ENCODE measurements around the gene RHOG. TPM values are rescaled to one million over a fixed set of nuclear protein-coding genes. Genes with fewer than 3 reads are reported as not detected.

Gene RHOG
- total and polyA plus RNA-seq, 9 of the 15 experiments (the other 6 are each of a cell fraction or from before 2014, with no cell fraction given): 22.6 to 162 (median 80.3) TPM

DNA sequence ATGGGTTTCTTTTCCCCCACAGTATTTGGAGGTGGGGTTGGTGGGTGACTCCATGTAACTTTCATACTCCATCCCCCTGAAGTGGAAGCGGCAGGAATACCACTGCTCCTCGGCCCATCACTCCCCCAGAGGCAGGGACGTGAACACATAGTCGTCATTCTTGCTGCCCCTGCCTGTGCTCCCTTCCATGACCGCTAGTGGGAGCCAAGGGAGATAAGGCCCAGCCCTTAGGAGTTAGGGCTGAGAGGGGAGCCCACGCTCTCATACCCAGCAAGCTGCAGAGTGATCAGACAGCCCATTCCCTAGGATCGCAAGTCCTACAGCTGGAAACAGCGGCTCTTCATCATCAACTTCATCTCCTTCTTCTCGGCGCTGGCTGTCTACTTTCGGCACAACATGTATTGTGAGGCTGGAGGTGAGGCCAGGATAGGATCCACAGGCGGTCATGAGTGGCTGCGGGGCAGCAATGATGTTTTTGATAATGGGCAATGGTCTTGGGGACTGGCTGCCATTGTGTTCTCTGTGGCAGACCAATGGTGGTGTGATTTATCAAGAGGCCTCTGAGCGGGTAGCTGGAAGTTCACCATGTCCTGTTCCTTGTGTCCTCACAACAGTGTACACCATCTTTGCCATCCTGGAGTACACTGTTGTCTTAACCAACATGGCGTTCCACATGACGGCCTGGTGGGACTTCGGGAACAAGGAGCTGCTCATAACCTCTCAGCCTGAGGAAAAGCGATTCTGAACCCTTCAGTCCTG lies 15.9 kb downstream of the RHOG start (continued):
- TF ChIP-seq MTF1 (CRISPR knock-in tag; IDR thresholded peaks at IDR 0.05; ENCODE audit: borderline replicate concordance) (no peak), RBM25 (IDR thresholded peaks at IDR 0.05; ENCODE audit: low read depth, low read length, severe bottlenecking) (no peak), ZNF444 (CRISPR knock-in tag; IDR thresholded peaks at IDR 0.05) (no peak), ATF7 (IDR thresholded peaks at IDR 0.05) (peak; percentile 88), ZNF561 (CRISPR knock-in tag; conservative IDR thresholded peaks at IDR 0.05) (no peak), ZNF668 (CRISPR knock-in tag; IDR thresholded peaks at IDR 0.05) (no peak), ZNF354B (CRISPR knock-in tag; IDR thresholded peaks at IDR 0.05) (no peak), SIN3B (IDR thresholded peaks at IDR 0.05; ENCODE audit: low read depth) (no peak), RHOXF2B (CRISPR knock-in tag; conservative IDR thresholded peaks at IDR 0.05) (no peak), DPF2 (IDR thresholded peaks at IDR 0.05) (0 out of 2 replicates have a peak, but pooled peaks have one; percentile 22), BDP1 (IDR thresholded peaks at IDR 0.05; ENCODE audit: insufficient read depth, insufficient read length) (no peak), ZNF445 (CRISPR knock-in tag; IDR thresholded peaks at IDR 0.05; ENCODE audit: low read depth) (no peak), ZNF75A (CRISPR knock-in tag; IDR thresholded peaks at IDR 0.05) (no peak)
- TF ChIP-seq, protein P1, sequence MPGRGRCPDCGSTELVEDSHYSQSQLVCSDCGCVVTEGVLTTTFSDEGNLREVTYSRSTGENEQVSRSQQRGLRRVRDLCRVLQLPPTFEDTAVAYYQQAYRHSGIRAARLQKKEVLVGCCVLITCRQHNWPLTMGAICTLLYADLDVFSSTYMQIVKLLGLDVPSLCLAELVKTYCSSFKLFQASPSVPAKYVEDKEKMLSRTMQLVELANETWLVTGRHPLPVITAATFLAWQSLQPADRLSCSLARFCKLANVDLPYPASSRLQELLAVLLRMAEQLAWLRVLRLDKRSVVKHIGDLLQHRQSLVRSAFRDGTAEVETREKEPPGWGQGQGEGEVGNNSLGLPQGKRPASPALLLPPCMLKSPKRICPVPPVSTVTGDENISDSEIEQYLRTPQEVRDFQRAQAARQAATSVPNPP (IDR thresholded peaks at IDR 0.05; ENCODE audit: borderline replicate concordance, insufficient read depth, insufficient read length): no peak
- TF ChIP-seq, protein P2, sequence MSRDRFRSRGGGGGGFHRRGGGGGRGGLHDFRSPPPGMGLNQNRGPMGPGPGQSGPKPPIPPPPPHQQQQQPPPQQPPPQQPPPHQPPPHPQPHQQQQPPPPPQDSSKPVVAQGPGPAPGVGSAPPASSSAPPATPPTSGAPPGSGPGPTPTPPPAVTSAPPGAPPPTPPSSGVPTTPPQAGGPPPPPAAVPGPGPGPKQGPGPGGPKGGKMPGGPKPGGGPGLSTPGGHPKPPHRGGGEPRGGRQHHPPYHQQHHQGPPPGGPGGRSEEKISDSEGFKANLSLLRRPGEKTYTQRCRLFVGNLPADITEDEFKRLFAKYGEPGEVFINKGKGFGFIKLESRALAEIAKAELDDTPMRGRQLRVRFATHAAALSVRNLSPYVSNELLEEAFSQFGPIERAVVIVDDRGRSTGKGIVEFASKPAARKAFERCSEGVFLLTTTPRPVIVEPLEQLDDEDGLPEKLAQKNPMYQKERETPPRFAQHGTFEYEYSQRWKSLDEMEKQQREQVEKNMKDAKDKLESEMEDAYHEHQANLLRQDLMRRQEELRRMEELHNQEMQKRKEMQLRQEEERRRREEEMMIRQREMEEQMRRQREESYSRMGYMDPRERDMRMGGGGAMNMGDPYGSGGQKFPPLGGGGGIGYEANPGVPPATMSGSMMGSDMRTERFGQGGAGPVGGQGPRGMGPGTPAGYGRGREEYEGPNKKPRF (IDR thresholded peaks at IDR 0.05; ENCODE audit: low read depth, low read length): no peak
- TF ChIP-seq, protein P3, sequence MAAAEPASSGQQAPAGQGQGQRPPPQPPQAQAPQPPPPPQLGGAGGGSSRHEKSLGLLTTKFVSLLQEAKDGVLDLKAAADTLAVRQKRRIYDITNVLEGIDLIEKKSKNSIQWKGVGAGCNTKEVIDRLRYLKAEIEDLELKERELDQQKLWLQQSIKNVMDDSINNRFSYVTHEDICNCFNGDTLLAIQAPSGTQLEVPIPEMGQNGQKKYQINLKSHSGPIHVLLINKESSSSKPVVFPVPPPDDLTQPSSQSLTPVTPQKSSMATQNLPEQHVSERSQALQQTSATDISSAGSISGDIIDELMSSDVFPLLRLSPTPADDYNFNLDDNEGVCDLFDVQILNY (CRISPR knock-in tag; IDR thresholded peaks at IDR 0.05): no peak
- TF ChIP-seq, protein P4, sequence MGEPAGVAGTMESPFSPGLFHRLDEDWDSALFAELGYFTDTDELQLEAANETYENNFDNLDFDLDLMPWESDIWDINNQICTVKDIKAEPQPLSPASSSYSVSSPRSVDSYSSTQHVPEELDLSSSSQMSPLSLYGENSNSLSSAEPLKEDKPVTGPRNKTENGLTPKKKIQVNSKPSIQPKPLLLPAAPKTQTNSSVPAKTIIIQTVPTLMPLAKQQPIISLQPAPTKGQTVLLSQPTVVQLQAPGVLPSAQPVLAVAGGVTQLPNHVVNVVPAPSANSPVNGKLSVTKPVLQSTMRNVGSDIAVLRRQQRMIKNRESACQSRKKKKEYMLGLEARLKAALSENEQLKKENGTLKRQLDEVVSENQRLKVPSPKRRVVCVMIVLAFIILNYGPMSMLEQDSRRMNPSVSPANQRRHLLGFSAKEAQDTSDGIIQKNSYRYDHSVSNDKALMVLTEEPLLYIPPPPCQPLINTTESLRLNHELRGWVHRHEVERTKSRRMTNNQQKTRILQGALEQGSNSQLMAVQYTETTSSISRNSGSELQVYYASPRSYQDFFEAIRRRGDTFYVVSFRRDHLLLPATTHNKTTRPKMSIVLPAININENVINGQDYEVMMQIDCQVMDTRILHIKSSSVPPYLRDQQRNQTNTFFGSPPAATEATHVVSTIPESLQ (CRISPR knock-in tag; IDR thresholded peaks at IDR 0.05): no peak
- TF ChIP-seq, protein P5, sequence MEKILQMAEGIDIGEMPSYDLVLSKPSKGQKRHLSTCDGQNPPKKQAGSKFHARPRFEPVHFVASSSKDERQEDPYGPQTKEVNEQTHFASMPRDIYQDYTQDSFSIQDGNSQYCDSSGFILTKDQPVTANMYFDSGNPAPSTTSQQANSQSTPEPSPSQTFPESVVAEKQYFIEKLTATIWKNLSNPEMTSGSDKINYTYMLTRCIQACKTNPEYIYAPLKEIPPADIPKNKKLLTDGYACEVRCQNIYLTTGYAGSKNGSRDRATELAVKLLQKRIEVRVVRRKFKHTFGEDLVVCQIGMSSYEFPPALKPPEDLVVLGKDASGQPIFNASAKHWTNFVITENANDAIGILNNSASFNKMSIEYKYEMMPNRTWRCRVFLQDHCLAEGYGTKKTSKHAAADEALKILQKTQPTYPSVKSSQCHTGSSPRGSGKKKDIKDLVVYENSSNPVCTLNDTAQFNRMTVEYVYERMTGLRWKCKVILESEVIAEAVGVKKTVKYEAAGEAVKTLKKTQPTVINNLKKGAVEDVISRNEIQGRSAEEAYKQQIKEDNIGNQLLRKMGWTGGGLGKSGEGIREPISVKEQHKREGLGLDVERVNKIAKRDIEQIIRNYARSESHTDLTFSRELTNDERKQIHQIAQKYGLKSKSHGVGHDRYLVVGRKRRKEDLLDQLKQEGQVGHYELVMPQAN (IDR thresholded peaks at IDR 0.05; ENCODE audit: borderline replicate concordance): no peak

Measured in K562 (cell line).